GM12801 (cell line): ENCODE data around the gene FSTL4.

ENCODE experiments used
- TF ChIP-seq, protein P1 (sequence below): IDR thresholded peaks from one replicate; pipeline ENCODE4 v1.5.1; 2011; ENCODE audit warnings: control low read depth; ENCODE audit not compliant: insufficient read length; ENCODE audit errors: extremely low read depth

Gene FSTL4

DNA sequence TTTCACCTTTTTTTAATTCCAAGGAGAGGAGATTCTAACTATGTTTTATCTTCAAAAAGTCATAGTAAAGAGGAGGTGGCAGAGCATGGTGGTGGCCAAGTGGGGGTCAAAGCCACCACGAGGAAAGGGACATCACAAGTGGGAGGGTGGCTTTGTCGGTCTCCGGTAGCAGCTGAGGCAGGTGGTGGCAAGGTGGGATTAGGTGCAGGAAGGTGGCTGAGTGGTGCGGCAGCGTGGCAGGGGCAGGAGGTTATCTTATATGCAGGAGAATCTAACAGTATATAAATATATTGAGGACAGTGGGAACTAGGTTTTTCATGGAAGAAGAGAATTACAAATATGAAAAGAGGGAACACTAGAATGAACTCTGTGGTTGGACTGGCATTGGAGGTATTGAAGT lies 196.8 kb downstream of the FSTL4 start:
- TF ChIP-seq, protein P1, sequence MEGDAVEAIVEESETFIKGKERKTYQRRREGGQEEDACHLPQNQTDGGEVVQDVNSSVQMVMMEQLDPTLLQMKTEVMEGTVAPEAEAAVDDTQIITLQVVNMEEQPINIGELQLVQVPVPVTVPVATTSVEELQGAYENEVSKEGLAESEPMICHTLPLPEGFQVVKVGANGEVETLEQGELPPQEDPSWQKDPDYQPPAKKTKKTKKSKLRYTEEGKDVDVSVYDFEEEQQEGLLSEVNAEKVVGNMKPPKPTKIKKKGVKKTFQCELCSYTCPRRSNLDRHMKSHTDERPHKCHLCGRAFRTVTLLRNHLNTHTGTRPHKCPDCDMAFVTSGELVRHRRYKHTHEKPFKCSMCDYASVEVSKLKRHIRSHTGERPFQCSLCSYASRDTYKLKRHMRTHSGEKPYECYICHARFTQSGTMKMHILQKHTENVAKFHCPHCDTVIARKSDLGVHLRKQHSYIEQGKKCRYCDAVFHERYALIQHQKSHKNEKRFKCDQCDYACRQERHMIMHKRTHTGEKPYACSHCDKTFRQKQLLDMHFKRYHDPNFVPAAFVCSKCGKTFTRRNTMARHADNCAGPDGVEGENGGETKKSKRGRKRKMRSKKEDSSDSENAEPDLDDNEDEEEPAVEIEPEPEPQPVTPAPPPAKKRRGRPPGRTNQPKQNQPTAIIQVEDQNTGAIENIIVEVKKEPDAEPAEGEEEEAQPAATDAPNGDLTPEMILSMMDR, result no peak

DNA sequence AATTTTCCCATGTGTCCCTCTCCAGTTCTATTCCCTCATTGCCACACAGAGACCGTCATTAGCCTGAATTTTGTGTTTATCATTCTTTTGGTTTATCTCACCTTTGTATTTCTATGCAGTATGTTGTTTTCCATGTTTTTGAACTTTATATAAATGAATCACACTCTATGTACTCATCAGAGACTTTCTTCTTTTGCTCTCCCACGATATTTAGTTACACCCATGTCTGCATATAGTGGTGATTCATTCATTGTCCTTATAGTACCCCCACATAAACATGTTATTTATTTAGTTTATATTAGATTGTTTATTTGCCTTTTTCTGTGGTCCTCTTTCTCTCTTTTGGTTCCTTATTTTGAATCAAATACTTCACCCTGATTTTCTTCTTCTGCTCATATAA lies 199.7 kb downstream of the FSTL4 start:
- TF ChIP-seq, protein P1, result no peak

DNA sequence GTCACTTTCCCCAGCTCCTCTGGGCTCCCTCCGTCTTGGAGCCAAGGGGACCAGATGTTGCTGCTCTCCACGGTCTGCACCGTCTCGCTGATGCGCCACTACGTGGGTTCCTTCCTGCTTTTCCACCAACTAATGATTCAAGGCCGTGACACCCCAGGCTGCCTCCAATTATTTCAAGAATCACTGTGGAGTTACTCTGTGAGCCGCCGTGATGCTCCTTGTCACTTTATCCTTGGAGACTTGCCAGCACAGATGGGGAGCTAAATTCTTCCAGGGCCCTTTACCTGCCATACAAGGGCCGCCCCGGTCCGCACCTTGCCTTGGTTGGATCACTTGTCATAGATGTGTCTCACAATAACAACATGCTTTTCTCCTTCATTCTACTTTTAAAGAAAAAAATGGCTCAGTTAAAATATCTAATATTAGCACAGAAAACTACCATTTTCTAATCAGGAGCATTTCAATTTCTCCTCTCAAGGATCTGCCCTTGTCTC lies 202.0 kb downstream of the FSTL4 start:
- TF ChIP-seq, protein P1, result no peak

DNA sequence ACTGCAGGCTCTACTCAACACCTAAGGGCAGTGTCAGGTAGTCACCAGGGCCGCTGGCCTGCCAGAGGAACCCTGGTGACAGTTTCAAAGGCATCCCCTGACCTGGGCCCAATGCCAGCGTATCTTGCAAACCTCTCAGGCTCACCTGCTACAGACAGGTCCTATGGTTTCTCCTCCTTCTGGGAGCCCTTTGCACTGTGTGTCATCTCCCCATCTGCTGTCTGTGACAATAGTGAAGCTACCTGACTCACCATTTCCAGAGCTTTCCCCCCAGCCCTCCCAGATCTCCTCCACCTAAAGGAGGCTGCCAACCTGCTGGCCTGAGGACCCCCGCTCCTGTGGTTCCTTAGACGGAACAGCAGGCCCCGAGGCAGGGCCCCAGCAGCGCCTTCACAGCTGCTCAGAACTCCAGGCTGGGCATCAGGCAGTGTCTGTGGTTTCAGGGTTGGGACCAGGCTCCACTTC lies 203.1 kb downstream of the FSTL4 start:
- TF ChIP-seq, protein P1, result no peak

DNA sequence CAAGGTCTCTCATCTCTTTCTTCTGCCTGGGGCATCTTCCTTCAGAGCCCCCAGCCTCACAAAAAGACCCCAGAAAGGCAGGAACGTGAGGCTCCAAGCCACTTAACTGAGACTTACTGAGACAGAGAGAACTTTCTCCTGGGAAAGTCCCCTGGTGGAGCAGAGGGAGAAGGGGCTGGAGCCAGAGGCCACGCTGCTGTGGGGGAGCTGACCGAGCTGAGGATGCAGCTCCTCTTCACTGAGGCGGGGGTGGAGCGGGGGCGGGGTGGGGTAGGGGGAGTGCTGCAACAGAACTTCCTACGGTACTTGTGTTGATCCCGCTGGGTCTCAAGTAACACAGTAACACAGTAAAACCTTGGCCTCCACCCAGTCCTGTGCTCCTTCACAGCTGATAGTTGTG lies 204.0 kb downstream of the FSTL4 start:
- TF ChIP-seq, protein P1, result no peak

DNA sequence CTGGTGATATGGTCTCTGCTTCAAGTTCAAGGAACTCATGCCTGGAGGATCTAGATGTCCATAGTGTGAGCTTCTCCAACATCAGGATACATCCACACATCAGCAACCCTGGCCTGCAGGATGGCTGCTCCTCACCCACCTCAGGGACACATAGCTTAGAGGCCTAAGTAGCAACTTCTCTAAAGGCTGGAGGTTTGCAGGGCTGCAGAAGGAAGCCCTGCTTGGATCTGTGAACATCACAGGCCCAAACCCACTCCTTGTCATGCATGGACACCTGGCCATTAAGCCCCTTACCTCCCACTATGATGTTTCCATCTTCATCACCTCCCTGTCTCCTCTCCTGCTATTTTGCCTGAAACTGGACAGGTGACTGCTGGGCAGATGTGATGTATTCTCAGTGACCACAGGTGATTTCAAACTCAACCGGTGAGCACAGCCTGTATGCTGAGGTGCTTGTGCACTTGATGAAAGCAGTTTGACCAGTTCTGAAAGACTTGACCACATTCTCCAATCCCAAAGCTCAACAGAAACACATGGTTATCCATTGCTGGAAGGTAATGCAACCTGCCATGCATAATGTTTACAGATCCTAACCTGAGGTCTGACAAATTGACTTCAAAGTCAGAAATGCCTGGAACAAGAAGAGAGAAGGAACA lies 205.2 kb downstream of the FSTL4 start:
- TF ChIP-seq, protein P1, result no peak

DNA sequence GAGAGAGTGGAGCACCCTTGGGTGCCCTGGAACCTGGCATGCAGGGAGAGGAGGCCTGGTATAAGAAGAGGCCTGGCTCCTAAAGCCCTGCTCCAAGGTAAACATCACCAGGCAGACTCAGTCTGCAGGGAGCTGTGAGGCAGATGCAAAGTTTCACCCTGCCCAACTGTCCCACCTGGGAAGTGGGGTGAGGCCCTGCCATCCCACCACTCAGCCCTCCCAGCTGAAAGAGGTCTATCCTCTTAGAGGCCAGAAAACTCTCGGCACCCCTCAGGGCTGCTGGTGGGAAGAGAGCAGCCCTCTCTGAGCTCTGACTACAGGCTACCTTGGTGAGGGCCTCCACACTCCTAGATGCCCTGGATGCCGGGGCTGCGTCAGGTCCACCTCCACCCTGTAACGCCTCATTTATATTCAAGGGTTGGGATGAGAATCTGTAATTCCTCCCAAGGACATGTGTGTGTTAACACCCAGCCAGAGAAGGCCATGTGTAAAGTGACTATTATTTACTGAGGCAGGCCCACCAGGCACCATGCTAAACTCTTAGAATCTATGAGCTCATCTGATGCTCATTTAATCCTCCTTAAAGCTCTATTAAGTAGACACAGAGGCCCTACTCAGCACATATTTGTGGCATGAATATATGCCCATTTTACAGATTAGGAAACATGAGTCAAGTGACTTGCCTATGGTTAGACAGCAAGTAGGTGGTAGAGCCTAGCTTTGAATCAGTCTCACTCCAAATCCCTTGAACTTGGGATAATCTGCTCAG lies 205.9 kb downstream of the FSTL4 start:
- TF ChIP-seq, protein P1, result no peak
